Upper lobe of right lung (tissue), 1 donor: ENCODE measurements around the gene TTLL12. TPM values are rescaled to one million over a fixed set of nuclear protein-coding genes. Genes with fewer than 3 reads are reported as not detected.

Experiments used
- ATAC-seq: fragments of 200-7000 bp; cut with Tn5 transposase; one replicate; pipeline ENCODE4 v1.9.1; 2020; ENCODE audit warnings: mild to moderate bottlenecking, moderate library complexity
- DNase-seq: peaks from one replicate; pipeline ENCODE4 v3.0.0-alpha.2; 2020
- H3K27ac ChIP-seq: fragments of 200-600 bp; one replicate; pipeline ENCODE4 v1.8.0; 2022
- H3K27me3 ChIP-seq: fragments of 200-600 bp; one replicate; pipeline ENCODE4 v1.8.0; 2022; ENCODE audit warnings: mild to moderate bottlenecking
- H3K36me3 ChIP-seq: fragments of 200-600 bp; one replicate; pipeline ENCODE4 v1.8.0; 2022
- H3K4me1 ChIP-seq: fragments of 200-600 bp; one replicate; pipeline ENCODE4 v1.8.0; 2022
- H3K4me3 ChIP-seq: fragments of 200-600 bp; one replicate; pipeline ENCODE4 v1.8.0; 2022; ENCODE audit warnings: mild to moderate bottlenecking
- H3K9me3 ChIP-seq: fragments of 200-600 bp; one replicate; pipeline ENCODE4 v1.8.0; 2022
- CTCF ChIP-seq: fragments of 200-600 bp; IDR thresholded peaks from one replicate; pipeline ENCODE4 v1.8.0; 2022; ENCODE audit warnings: antibody characterized with exemption
- intact Hi-C: fragments of 100-400 bp; cut with DNase I; formaldehyde crosslinking; loops from one replicate; pipeline ENCODE4 v1.11.0; 2022
- total RNA-seq: library from RNA; stranded (reverse); fragmentation: NEBNext Ultra II Directional; extraction: Animal tissue kit (Norgen Biotek cat#: 25700); gene quantifications from one replicate; pipeline ENCODE4 v1.2.1, GENCODE V29; 2021
- donor health status: DM: no; HTN: yes; CAD: no; lungs with severe emphysema.

The TTLL12 gene
- total RNA-seq, 1 donor from 2014 or later = 20.5 TPM

- Histone ChIP-seq H3K27me3 (no peaks in the 10 kb centered on the region), H3K9me3 (no peaks in the 10 kb centered on the region), H3K36me3 (peaks cover 3% of the 10 kb centered on the region), H3K4me3 (no peak overlapping the region), H3K27ac (no peak overlapping the region), H3K4me1 (peaks cover 9% of the 10 kb centered on the region)
- ATAC-seq (no peak), DNase-seq (no peak)
- no peak for TF ChIP-seq CTCF
- intact Hi-C loops = no loop called here
Measured at GRCh38 chr22:43127166-43127908, 59.6 kb downstream of the TTLL12 start.

- Histone ChIP-seq H3K4me1 (peaks cover 9% of the 10 kb centered on the region), H3K27me3 (no peaks in the 10 kb centered on the region), H3K36me3 (no peaks in the 10 kb centered on the region), H3K27ac (no peak overlapping the region), H3K4me3 (no peak overlapping the region), H3K9me3 (no peaks in the 10 kb centered on the region)
- intact Hi-C loops = no loop called here
- DNase-seq (no peak), ATAC-seq (peak; percentile 58)
- TF ChIP-seq CTCF = no peak
Measured at GRCh38 chr22:43126501-43127165, 60.3 kb downstream of the TTLL12 start.

GRCh38 chr22:43118953-43119458 lies 67.9 kb downstream of the TTLL12 start:
- H3K27ac ChIP-seq = no peak overlapping the region
- H3K4me3 ChIP-seq = no peak overlapping the region
- no peak for TF ChIP-seq CTCF
- ATAC-seq = no peak
- DNase-seq = no peak
- H3K9me3 ChIP-seq = no peaks in the 10 kb centered on the region
- H3K36me3 ChIP-seq = no peaks in the 10 kb centered on the region
- no peaks in the 10 kb centered on the region for H3K27me3 ChIP-seq
- no peaks in the 10 kb centered on the region for H3K4me1 ChIP-seq
- intact Hi-C loops = no loop called here

GRCh38 chr22:43118024-43118849 lies 68.7 kb downstream of the TTLL12 start:
- no peak overlapping the region for H3K4me3 ChIP-seq
- intact Hi-C loops = no loop called here
- no peaks in the 10 kb centered on the region for H3K9me3 ChIP-seq
- H3K4me1 ChIP-seq = no peaks in the 10 kb centered on the region
- H3K27ac ChIP-seq = no peak overlapping the region
- no peaks in the 10 kb centered on the region for H3K36me3 ChIP-seq
- H3K27me3 ChIP-seq = no peaks in the 10 kb centered on the region
- TF ChIP-seq CTCF = no peak
- ATAC-seq = no peak
- no peak for DNase-seq

- Histone ChIP-seq H3K27me3 (peaks cover 10% of the 10 kb centered on the region), H3K4me3 (no peak overlapping the region), H3K4me1 (no peaks in the 10 kb centered on the region), H3K36me3 (no peaks in the 10 kb centered on the region), H3K27ac (no peak overlapping the region), H3K9me3 (no peaks in the 10 kb centered on the region)
- TF ChIP-seq CTCF = no peak
- no peak for ATAC-seq
- intact Hi-C loops = no loop called here
- DNase-seq = no peak
Measured at GRCh38 chr22:43116932-43117331, 70.0 kb downstream of the TTLL12 start.

Other genes starting within 250 kb of the TTLL12 start
- 128 TPM for gene PACSIN2, start 172.0 kb downstream of the TTLL12 start, total RNA-seq
- gene TTLL1, start 97.7 kb downstream of the TTLL12 start, total RNA-seq = 5.1 TPM
- gene BIK, start 76.4 kb downstream of the TTLL12 start, total RNA-seq = 0.87 TPM
- gene MCAT, start 43.7 kb downstream of the TTLL12 start, total RNA-seq = 12.1 TPM
- 185 TPM for gene TSPO, start 35.6 kb downstream of the TTLL12 start, total RNA-seq
- 36.0 TPM for gene SCUBE1, start 156.2 kb upstream of the TTLL12 start, total RNA-seq
- gene MPPED1, start 224.9 kb upstream of the TTLL12 start, total RNA-seq = not detected